GM18502 (cell line): Measurements from ENCODE around the gene PIPOX.

Source experiments
- ATAC-seq: cut with Tn5 transposase; IDR thresholded peaks from one replicate; pipeline ENCODE4 v1.9.1; 2021; ENCODE audit warnings: mild to moderate bottlenecking; ENCODE audit not compliant: unreplicated experiment, poor library complexity

Gene PIPOX

DNA sequence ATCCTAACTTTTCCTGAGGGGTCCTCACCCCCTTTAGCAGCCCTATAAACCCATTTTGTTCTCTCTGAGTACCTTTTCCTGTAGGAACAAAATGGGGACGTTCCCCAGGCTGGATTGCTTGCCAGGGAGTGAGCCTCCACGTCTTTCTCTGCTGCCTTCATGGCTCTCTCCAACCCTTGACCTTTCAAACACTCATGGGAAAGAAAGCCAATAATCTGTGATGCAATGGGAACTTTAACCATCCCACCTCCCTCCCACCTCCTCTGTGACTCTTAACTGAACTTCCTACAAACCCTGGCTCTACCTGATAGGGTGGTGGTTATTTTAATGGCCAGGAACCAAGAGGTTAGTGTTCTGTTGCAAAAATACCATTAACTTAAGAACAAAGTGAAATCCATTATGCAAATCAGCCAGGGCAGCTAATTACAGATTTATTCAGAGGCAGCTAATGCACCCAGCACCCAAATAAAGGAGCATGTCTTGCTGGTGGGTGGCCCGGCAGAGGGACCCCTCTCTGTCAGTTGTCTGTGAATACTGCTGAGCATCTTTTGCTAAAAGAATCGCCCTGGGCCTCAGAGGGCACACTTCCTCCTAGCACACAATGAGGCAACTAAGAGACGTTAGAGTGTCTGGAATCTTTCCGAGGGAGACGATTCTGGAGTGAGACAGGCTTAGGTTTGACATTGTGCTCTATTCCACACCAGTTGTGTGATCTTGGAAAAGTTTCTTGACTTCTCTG is 3.0 kb downstream of the PIPOX start:
- no peak for ATAC-seq

DNA sequence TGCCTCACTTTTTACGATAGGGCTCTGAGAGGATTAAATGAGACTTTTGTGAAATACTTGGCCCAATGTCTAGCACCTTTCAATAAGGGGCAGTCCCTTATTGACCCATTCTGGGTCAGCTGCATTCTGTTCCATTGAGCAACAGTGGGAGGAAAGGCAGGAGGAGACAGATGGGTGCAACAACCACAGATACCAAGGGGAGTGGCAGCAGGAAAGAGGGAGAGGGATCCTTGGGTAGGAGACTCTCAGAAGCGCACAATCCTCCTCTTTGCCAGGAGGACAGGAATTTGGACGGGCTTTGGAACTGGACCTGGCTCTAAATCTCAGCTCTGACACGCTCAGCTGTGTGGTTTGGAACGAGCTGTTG is 3.5 kb downstream of the PIPOX start:
- no peak for ATAC-seq

DNA sequence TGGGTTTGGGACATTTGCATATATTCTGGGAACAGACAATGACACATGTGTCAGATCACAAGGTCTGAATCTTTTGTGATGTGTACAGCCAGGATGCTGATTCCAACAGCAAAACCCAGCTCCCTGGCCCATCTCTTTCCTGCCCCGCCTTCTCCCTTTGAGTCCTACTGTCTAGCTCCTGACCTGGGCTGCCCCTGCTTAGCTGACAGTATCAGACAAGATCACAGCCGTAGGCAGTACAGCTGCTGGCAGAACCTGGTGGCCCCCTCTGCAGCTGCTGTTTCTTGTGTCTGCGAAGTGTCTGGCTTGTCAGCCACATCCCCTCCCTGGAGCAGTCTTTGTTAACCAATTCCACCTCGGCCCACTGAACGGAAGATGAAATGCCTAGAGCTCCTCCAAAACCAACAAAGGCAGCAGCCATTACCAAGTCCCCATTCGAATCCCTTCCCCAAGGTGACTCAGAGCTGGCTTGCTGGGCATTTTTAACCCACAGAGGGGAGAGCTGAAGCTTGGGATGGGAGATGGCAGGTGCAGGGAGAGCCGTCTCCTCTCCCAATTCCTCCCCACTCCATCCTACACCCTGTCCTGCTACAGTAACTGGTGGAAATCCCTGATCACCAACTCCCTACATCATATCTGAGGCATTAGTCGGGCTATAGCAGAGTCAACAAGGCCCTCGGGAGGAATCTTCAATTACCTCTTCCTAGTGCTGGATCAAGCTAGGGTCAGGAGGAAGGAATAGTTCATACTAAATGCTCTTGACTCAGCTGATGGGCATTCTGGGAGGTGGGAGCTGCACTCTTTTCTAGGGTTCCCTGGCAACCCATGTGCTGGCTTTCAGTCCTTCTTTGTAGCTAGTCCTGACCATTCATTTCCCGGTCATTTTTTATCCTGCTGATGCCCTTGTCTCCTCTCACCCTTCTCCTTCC is 5.8 kb downstream of the PIPOX start:
- no peak for ATAC-seq

DNA sequence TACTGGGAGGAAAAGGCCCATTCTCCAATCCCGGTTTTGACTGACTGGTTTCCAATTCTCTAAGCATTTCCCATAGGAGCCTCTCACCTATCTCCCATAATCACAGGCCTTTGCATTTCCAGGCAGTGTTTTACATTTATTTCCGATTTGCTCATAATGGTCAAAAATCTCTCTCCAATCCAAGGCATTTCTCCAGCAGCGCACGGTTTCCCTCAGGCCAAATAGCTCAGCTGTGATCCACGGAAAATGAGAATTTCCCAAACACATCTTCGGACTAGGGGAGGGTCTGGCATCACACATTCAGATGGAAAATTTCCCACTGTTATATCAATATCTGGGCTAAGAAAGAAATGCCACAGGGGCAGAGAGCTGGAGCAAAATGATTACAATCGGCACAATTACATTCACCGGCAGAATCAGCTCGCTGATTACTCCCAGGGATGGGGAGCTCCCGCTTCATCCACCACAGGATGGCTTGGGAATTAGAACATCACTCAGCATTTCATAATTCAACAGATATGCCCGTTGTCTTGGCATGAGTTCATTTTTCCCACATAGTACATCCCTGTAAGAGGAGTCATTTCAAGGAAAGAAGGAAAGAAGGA is 6.7 kb downstream of the PIPOX start:
- ATAC-seq: no peak

DNA sequence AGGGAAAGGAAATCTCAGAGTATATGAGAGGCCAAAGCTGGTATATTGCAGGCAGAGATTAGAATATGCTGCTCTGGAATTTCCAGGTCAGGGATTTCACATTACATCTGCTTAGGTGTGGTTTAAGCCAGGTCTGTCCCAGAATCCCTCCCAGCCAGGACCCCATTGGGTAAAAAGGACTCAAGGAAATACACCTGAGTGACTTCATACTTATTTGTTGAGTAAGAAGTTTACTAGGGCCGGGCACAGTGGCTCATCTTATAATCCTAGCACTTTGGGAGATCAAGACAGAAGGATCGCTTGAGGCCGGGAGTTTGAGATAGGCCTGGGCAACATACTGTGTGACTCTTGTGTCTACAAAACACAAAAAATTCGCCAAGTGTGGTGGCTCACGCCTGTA is 7.2 kb downstream of the PIPOX start:
- no peak for ATAC-seq

DNA sequence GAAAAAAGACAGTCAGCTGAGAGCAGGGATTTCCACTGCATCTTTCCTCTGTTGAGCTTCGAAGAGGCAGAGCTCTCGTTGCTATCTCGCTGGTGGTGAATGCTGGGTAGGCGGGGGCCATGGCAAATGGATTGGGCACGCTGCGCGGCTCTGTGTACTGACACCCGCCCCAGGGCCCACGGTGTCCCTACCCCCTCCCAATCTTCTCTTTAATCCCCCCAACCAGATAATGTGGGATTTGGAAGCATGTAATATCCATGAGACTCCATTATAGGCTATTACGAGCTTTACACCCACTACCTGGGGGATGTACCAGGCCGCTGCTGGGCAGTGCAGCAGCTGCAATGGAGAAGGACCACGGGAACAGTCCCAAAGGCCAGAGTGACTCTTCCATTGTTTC is 8.3 kb downstream of the PIPOX start:
- no peak for ATAC-seq

DNA sequence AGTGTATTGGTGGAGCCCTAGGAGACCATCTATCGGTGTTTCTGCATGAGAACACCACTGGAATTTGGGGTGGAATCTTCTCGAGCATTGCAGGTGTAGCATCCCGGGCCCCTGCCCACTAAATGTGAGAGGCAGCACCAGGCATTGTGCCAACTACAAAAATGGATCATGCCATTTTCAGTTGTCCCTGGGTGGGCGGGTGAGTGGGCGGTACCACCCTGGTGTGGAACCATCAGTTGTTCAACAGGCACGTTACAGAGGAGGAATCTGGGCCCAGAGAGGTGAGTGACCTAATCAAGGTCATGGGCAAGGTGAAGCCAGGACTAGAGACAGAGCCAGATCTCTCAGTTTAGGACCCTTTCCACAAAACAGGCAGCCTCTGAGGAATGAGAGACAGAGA is 8.8 kb downstream of the PIPOX start:
- ATAC-seq: no peak

DNA sequence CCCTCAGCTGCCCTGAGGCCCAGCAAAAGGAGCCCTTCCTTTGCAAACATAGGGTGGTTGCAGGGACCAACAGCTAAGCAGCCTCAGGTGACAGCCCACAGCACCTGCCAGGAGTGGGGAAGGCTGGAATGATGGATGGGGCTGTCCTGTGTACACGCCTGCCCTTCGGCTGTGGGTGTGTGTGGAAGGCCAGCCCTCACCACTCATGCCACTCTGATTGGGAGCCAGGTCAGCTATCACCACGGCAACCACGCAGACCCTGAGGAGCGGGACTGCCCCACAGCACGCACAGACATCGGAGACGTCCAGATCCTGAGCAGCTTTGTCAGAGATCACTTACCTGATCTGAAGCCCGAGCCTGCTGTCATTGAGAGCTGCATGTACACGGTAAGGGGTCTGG is 11.9 kb downstream of the PIPOX start:
- ATAC-seq: no peak

DNA sequence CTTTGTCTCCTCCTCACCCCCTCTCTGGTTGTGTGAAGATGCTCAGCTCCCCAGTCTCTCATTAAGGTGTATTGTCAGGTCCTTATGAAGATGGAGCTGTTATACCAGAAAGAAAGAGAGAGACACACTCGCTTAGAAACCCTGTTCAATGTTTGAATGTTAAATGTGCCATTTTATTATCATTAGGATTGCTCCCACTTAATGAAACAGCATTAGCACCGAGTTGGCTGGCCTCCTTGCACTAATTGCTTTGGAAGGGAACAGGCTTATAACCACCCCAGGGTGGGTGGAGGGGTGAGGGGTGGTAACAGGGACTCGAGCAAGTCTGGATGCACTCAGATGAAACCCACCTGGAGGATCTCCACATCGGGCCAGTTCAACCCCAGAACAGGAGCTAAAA is 14.4 kb downstream of the PIPOX start:
- no peak for ATAC-seq

DNA sequence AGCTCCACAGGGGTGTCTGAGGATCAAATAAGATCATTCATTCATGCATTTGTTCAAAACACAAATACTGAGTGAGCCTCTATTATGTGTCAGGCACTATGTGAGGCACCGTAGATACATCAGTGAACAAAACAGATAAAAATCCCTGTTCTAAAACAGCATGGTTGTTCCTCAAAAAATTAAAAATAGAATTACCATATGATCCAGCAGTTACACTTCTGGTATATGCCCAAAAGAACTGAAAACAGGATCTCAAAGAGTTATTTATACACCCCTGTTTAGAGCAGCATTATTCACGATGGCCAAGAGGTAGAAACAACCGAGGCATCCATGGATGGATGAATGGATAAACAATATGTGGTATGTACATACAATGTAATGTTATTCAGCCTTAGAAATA is 15.4 kb downstream of the PIPOX start:
- no peak for ATAC-seq

DNA sequence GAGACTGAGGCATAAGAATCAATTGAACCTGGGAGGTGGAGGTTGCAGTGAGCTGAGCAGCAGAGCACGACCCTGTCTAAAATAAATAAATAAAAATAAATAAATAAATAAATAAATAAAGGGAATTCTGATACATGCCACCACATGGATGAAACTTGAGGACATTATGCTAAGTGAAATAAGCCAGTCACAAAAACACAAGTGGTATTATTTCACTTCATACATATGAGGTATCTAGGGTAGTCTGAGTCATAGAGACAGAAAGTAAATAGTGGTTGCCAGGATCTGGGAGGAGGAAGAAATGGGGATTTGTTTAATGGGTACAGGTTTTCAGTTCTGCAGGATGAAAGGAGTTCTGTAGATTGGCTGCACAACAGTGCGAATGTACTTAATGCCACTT is 16.3 kb downstream of the PIPOX start:
- no peak for ATAC-seq

DNA sequence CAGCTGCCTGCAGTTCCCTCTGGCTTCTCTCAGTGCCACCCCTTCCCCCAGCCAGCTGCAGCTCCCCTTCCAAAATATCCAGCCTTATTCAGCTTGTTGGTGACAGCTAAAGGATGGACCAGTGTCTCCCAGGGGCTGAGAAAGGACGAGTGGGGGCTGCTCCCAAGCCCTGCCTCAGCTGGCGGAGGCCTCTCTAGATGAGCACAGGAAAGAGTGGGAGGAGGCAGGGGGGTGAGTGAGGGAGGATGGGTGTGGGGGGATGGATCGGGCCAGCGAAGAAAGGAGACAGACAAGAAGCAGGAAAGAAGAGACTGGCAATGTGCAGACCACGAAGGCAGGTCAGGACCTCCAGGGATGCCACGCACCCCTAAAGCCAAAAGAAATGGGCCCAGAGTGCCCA is 17.5 kb downstream of the PIPOX start:
- ATAC-seq: no peak

DNA sequence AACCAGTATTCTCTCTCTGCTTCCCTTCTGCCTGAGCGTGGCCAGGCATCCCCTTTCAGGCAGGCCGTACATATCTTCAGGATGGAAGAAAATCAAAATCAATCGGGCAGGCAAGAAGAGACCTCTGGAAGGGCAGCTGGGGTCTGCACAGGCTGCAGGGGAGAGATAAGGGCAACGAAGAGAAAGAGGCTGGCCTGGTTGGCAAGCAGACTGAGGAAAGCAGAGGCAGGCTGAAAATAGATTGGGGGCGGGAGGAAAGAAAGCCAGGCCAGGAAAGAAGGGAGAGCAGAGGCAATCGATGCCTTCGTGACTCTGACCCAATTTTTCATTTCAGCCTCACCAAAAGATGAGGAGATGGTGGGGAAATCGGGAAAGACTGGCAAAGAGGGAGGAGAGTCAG is 18.1 kb downstream of the PIPOX start:
- no peak for ATAC-seq

DNA sequence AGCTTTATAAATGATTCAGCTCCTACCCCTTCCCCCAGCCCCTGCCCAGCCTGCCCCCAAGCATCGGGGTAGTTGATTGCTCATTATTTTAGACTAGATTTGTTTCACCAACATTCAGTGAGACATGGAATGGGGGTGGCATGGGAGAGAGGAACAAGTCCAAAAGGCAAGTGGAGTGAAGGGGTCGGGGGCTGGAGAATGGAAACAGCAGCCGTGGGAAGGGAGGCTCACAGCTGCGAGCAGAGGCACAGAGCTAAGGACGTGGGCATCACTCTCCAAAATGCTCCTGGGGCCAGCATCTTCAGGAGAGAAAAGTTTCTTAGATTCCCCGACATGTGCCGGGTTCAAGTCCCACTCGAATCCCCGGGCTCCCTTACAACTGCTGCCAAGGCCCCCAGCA is 19.3 kb downstream of the PIPOX start:
- no peak for ATAC-seq

DNA sequence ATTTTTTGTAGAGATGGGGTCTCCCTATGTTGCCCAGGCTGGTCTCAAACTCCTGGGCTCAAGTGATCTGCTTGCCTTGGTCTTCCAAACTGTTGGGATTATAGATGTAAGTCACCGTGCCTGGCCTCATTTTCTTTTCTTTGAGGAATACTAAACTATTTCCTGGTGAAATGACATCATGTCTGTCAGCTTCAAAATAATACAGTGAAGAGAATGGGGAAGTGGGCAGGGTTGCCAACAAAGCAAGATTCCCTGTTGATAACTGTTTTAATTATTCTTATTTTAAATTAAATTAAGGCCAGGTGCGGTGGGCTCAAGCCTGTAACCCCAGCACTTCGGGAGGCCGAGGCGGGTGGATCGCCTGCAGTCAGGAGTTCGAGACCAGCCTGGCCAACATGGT is 21.1 kb downstream of the PIPOX start:
- ATAC-seq: no peak

DNA sequence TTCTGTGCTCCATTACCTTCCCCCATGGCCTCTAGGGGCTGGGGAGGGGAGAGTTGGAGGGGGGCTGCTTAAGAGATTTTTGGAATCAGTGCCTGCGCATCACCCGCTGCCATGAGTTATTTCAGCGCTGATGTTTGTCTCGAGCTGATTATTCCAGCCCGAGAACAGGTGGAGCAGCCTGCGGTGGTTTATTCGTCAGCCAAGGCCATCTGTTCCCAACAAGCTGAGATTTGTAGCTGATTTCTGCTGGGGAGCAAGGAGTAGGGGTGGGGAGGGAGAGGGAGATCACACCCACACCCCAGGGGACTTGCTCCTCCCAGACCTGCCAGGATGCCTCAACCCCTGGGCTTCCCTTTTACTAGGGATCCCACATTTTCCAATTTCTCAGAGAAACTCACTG is 23.1 kb downstream of the PIPOX start:
- no peak for ATAC-seq

DNA sequence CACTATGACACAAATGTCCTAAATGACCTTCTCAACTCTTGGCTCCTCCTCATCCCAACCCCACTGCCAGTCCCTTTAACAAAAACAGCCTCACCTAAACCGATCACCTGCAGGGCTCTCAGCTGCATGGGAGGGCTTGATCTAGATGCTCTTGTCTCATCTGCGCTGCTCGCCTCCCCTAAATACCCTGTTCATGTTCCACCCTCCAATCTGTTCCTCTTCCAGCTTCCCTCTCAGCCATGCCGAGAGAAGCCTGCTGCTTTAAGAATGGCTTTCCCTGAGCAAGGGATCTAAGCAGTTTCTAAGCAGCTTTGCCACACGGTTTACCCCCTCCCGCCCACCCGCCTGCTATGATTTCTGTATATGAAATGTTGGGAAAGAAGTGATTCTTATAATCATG is 23.7 kb downstream of the PIPOX start:
- ATAC-seq: no peak

DNA sequence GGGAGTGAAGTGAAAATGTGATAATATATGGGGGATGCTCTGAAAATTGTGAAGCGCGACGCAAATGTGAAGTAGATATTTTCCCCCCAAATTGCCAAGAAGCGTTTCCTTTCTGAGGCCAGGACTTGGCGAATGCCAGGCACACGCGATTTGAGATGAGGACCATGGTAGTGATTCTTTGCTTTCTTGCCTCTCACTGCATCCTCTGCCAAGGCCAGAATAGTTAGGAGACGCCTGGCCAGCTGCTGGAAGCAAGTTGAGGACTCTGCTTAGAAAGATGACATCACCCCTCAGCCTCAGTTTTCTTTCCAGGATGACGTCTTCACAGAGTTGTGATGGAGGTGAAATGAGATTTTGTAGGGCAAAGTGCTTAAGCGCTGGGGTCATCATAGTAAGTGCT is 25.9 kb downstream of the PIPOX start:
- no peak for ATAC-seq

DNA sequence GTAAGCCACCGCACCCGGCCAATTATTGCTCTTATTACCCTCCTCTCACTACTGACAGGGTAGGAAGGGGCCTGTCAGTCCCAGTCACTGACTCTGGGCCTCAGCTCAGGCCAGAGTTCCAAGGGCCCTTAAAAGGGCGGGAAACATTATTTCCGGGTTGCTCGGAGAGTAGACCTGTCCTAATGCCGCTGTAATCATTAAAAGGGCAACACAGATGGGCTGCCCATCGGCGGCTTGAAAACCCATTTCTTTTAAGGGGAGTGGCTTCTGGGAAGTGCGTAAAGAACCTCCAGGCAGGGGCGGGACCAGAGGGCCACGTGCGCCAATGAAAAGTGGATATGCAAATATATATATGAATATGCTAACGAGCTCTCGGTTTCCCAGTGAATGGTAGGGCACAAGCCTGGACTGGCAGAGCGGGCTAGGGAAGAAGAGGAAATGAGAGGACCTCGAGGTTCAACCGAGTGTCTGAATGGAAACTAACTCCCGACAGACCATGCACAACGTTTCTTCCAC is 26.6 kb downstream of the PIPOX start:
- ATAC-seq: no peak

DNA sequence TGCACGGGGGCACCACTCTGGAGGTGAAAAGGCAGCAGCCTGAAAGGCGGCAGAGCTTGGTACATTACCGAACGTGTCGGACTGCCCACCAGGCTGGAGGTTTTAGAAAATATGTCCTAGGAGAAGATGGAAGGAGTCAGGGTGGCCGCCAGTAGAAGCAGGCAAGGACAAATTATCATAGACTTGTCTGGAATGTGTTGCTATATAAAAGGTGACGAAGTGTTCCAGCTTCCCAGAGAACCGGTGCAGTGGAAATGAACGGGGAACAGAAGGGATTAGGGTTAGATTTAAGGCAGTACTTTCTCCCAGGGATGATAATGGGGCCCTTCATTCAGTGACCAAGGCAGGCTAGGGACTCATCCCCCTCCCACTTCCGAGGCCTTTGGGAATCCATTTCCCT is 27.4 kb downstream of the PIPOX start:
- no peak for ATAC-seq

DNA sequence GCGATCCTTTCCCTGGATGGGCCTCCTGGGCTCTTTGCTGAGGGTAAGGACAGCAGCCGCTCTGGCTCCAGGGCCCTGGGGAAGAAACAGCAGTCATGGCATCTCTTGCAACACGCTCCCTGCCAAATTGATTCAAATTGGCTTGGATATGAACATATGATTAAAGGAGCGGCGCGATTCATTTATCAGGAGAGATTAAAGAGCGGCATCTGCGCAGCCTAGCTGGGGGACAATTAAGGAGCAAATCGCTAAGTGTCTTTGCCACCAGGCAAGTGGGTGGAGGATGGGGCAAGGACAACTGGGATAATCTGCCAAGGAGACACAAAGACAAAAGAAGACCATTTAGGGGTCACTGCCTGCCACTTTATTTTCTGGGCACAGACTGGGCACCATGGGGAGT is 27.8 kb downstream of the PIPOX start:
- ATAC-seq: no peak
